H1 (cell line): ENCODE data around the gene CDC123. TPM values are rescaled to one million over a fixed set of nuclear protein-coding genes. Genes with fewer than 3 reads are reported as not detected.

ENCODE experiments used
- CTCF ChIA-PET: fragments of 300-600 bp; sonication (Branson Sonifier 250); formaldehyde crosslinking; loops from one replicate; lab custom pipeline; 2021; ENCODE audit not compliant: partially characterized antibody; lab: Charles Lee
- POLR2A ChIA-PET: fragments of 300-600 bp; sonication (Branson Sonifier 250); formaldehyde crosslinking; loops from one replicate; lab custom pipeline; 2021; ENCODE audit warnings: inconsistent platforms; ENCODE audit not compliant: partially characterized antibody; lab: Charles Lee
- DNase-seq, 2 experiments: peaks; one replicate each; pipeline versions ENCODE4 v3.0.0 to v3.0.0-alpha.2; 2010 to 2022; ENCODE audit warnings: low spot score in 2 of 2, low read depth in 1 of 2, mixed read lengths in 1 of 2
- FAIRE-seq: peaks from 2 replicates; lab custom pipeline; 2011; peaks lifted over from hg19 to GRCh38; lab: Jason Lieb, UNC
- H2AFZ ChIP-seq: 2 replicates; pipeline ENCODE4 v1.8.1; 2012; ENCODE audit warnings: low read length, inconsistent platforms
- H2AK5ac ChIP-seq: 2 replicates; pipeline ENCODE4 v1.6.1; 2013; ENCODE audit warnings: low read depth, low read length
- H2BK120ac ChIP-seq: replicated peaks from 2 replicates; pipeline ENCODE3; 2013; ENCODE audit warnings: low read depth, low read length, inconsistent platforms
- H2BK12ac ChIP-seq: 2 replicates; pipeline ENCODE4 v1.6.1; 2013; ENCODE audit warnings: low read depth, low read length
- H2BK15ac ChIP-seq: 2 replicates; pipeline ENCODE4 v1.6.1; 2013; ENCODE audit warnings: low read length
- H2BK20ac ChIP-seq: 2 replicates; pipeline ENCODE4 v1.6.1; 2013; ENCODE audit warnings: low read length
- H2BK5ac ChIP-seq: 2 replicates; pipeline ENCODE4 v1.6.1; 2013; ENCODE audit warnings: low read depth, low read length
- H3K14ac ChIP-seq: 2 replicates; pipeline ENCODE4 v1.6.1; 2013; ENCODE audit warnings: inconsistent platforms; ENCODE audit not compliant: insufficient read length
- H3K18ac ChIP-seq: 2 replicates; pipeline ENCODE4 v1.6.1; 2013; ENCODE audit warnings: low read length; ENCODE audit errors: extremely low read depth
- H3K23ac ChIP-seq: 2 replicates; pipeline ENCODE4 v1.6.1; 2013; ENCODE audit warnings: inconsistent platforms; ENCODE audit not compliant: insufficient read length
- H3K23me2 ChIP-seq: 2 replicates; pipeline ENCODE4 v1.6.1; 2013; ENCODE audit warnings: low read depth, low read length
- H3K27ac ChIP-seq: 2 replicates; pipeline ENCODE4 v1.6.1; 2011; ENCODE audit warnings: low read depth, low read length, inconsistent platforms
- H3K27me3 ChIP-seq, 4 experiments: replicated peaks in 1 of 4; 1 replicate in 1 of 4; 2 replicates in 3 of 4; pipeline versions ENCODE4 v1.6.1 to v1.8.1; 2011 to 2013; ENCODE audit warnings: low read length in 3 of 4, mild to moderate bottlenecking in 3 of 4, inconsistent platforms in 2 of 4, mixed read lengths in 2 of 4, moderate library complexity in 1 of 4; ENCODE audit not compliant: control insufficient read depth in 3 of 4, insufficient read depth in 3 of 4; ENCODE audit errors: extremely low read depth in 1 of 4
- H3K36me3 ChIP-seq, 4 experiments: 2 replicates each; pipeline versions ENCODE4 v1.6.1 to v1.8.1; 2011 to 2013; ENCODE audit warnings: mild to moderate bottlenecking in 4 of 4, low read length in 3 of 4, moderate library complexity in 2 of 4, control low read depth in 1 of 4, inconsistent platforms in 1 of 4; ENCODE audit not compliant: insufficient read depth in 4 of 4, control insufficient read depth in 2 of 4
- H3K4ac ChIP-seq: replicated peaks from 2 replicates; pipeline ENCODE3; 2013; ENCODE audit warnings: low read length, low read depth, mixed read lengths, inconsistent platforms; ENCODE audit not compliant: insufficient read length
- H3K4me1 ChIP-seq, 4 experiments: replicated peaks in 1 of 4; 1 replicate in 1 of 4; 2 replicates in 3 of 4; pipeline versions ENCODE4 v1.6.1 to v1.8.1; 2011 to 2013; ENCODE audit warnings: low read length in 3 of 4, inconsistent platforms in 2 of 4, mixed read lengths in 1 of 4; ENCODE audit not compliant: insufficient read depth in 4 of 4, control insufficient read depth in 3 of 4
- H3K4me2 ChIP-seq, 2 experiments: 2 replicates each; pipeline versions ENCODE4 v1.6.1 to v1.8.1; 2011 to 2013; ENCODE audit warnings: low read depth in 2 of 2, low read length in 2 of 2, control low read depth in 1 of 2, inconsistent platforms in 1 of 2, mild to moderate bottlenecking in 1 of 2; ENCODE audit not compliant: insufficient read depth in 1 of 2
- H3K4me3 ChIP-seq, 4 experiments: fragments of 200-600, 300-600 bp in 1 of 4; sonication (generic), shearing (Covaris generic), sonication (Bioruptor Twin) in 1 of 4; 2 replicates each; pipeline versions ENCODE4 v1.5.1 to v1.8.1; 2011 to 2016; ENCODE audit warnings: low read length in 4 of 4, low read depth in 3 of 4, control low read depth in 2 of 4, inconsistent platforms in 2 of 4, mild to moderate bottlenecking in 2 of 4, mixed read lengths in 1 of 4, moderate library complexity in 1 of 4; ENCODE audit not compliant: insufficient read depth in 2 of 4; ENCODE audit errors: extremely low read depth in 1 of 4
- H3K56ac ChIP-seq: replicated peaks from 2 replicates; pipeline ENCODE3; 2013; ENCODE audit warnings: low read depth, mild to moderate bottlenecking, mixed read lengths, low read length, inconsistent platforms; ENCODE audit not compliant: insufficient read length
- H3K79me1 ChIP-seq: 2 replicates; pipeline ENCODE4 v1.6.1; 2013; ENCODE audit warnings: low read depth, low read length, control low read depth
- H3K79me2 ChIP-seq, 2 experiments: 2 replicates each; pipeline versions ENCODE4 v1.6.1 to v1.8.1; 2012 to 2013; ENCODE audit warnings: low read length in 2 of 2, mild to moderate bottlenecking in 2 of 2, inconsistent platforms in 1 of 2; ENCODE audit not compliant: insufficient read depth in 2 of 2, control insufficient read depth in 1 of 2
- H3K9ac ChIP-seq, 4 experiments: replicated peaks in 1 of 4; 1 replicate in 1 of 4; 2 replicates in 3 of 4; pipeline versions ENCODE4 v1.6.1 to v1.8.1; 2011 to 2013; ENCODE audit warnings: low read depth in 3 of 4, low read length in 3 of 4, control low read depth in 2 of 4, mild to moderate bottlenecking in 2 of 4, moderate library complexity in 2 of 4, inconsistent platforms in 1 of 4; ENCODE audit errors: extremely low read depth in 1 of 4
- H3K9me3 ChIP-seq, 2 experiments: 2 replicates each; pipeline versions ENCODE4 v1.6.1 to v1.8.1; 2012 to 2013; ENCODE audit warnings: mild to moderate bottlenecking in 2 of 2, moderate library complexity in 2 of 2, control low read depth in 1 of 2, inconsistent platforms in 1 of 2, low read depth in 1 of 2, low read length in 1 of 2, mixed read lengths in 1 of 2; ENCODE audit not compliant: insufficient read depth in 2 of 2
- H4K20me1 ChIP-seq, 2 experiments: replicated peaks in 1 of 2; 2 replicates each; pipeline versions ENCODE3 to v1.8.1; 2011 to 2013; ENCODE audit warnings: inconsistent platforms in 2 of 2, low read length in 2 of 2, mild to moderate bottlenecking in 1 of 2; ENCODE audit not compliant: insufficient read depth in 2 of 2, control insufficient read depth in 1 of 2
- H4K5ac ChIP-seq: 2 replicates; pipeline ENCODE4 v1.6.1; 2013; ENCODE audit warnings: low read length, low read depth, mixed read lengths, inconsistent platforms; ENCODE audit not compliant: insufficient read length
- H4K8ac ChIP-seq: 2 replicates; pipeline ENCODE4 v1.8.0; 2013; ENCODE audit warnings: mild to moderate bottlenecking, moderate library complexity, low read length, inconsistent platforms; ENCODE audit not compliant: insufficient read depth; ENCODE audit errors: extremely low read depth
- H4K91ac ChIP-seq: replicated peaks from 2 replicates; pipeline ENCODE3; 2013; ENCODE audit warnings: low read length, mixed read lengths, inconsistent platforms; ENCODE audit not compliant: insufficient read length
- SRF ChIP-seq: IDR thresholded peaks from 2 replicates; pipeline ENCODE4 v1.6.1; 2011; ENCODE audit warnings: mild to moderate bottlenecking, low read depth, low read length, moderate library complexity
- WGBS, 2 experiments: shearing (Covaris generic) in 1 of 2; methylation state at CpG; one replicate each; pipeline versions ENCODE4 v1.1.6 to v1.1.7; 2013 to 2015; ENCODE audit warnings: low lambda C conversion rate in 2 of 2, mixed read lengths in 2 of 2, inconsistent platforms in 1 of 2, low coverage in 1 of 2, missing lambda C conversion rate in 1 of 2; ENCODE audit not compliant: insufficient replicate concordance in 2 of 2, insufficient coverage in 1 of 2, insufficient read length in 1 of 2; ENCODE audit errors: extremely low coverage in 1 of 2, missing lambda C conversion rate in 1 of 2; 5-methylcytosine and 5-hydroxymethylcytosine counted together
- polyA plus RNA-seq, 7 experiments: library from polyadenylated mRNA; depleted of rRNA in 3 of 7; stranded (reverse) in 5 of 7; unstranded in 2 of 7; fragments of >200 nt in 5 of 7; fragments of 200-250 nt in 2 of 7; gene quantifications; 1 replicate in 5 of 7; 2 replicates in 1 of 7; 4 replicates in 1 of 7; pipeline versions ENCODE4 v1.2.1 to v1.2.3, GENCODE V29; 2011 to 2013; ENCODE audit warnings: missing spikeins in 2 of 7, mixed read lengths in 2 of 7
- total RNA-seq: library from RNA; stranded (reverse); fragmentation: NEBNext Ultra II Directional; extraction: Animal tissue kit (Norgen Biotek cat#: 25700); gene quantifications from 2 replicates; pipeline ENCODE4 v1.2.1, GENCODE V29; 2021

CDC123 gene
- total and polyA plus RNA-seq, 2 of the 8 experiments (the other 6 are each of a cell fraction or from before 2014, with no cell fraction given), result 115 to 202 TPM

DNA sequence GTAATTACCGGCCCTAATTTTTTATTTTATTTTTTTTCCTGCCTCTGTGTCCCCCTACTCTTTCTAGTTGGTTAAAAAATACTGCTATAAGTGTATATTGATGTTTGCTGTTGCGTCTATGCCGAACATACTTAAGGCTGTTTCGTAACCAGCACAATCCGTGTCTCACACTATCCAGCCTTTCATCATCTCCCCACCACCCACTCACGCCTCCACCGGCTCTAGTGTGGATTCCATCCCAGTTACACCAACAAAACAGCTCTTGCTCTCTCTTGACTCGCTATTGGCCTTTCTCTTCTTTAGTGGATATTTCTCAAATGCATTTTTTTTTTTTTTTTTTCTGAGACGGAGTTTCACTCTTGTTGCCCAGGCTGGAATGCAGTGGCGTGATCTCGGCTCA is 83.3 kb downstream of the CDC123 start:
- no peak overlapping the region for H3K27ac ChIP-seq
- no peak overlapping the region for H3K18ac ChIP-seq
- 92% methylated on average over 10 of the region's 11 CpGs; no CpG with 5 or more reads in 1 of the 2 experiments for WGBS, 2 experiments

More for the DNA sequence above, 83.3 kb downstream of the CDC123 start:
- H3K9me3 ChIP-seq, result no peaks in the 10 kb centered on the region
- no peaks in the 10 kb centered on the region for H3K27me3 ChIP-seq
- ChIA-PET CTCF (interaction anchor here (0.7 kb wide), 1 partner anchor 433 kb away, joined by 4 read pairs; no protein-coding TSS in a partner anchor), POLR2A (no interaction called here)
- H4K5ac ChIP-seq, result no peak overlapping the region
- H3K4ac ChIP-seq, result no peak overlapping the region
- no peak overlapping the region for H2BK15ac ChIP-seq
- H4K20me1 ChIP-seq, result no peaks in the 10 kb centered on the region
- H3K4me2 ChIP-seq, result no peak overlapping the region
- no peak overlapping the region for H2AFZ ChIP-seq
- no peak for TF ChIP-seq SRF
- no peak overlapping the region for H2AK5ac ChIP-seq
- H3K9ac ChIP-seq, result no peak overlapping the region
- H3K23ac ChIP-seq, result no peak overlapping the region
- H3K79me2 ChIP-seq, result no peaks in the 10 kb centered on the region
- no peak overlapping the region for H2BK12ac ChIP-seq
- no peak overlapping the region for H2BK5ac ChIP-seq
- no peaks in the 10 kb centered on the region for H3K4me1 ChIP-seq
- H3K23me2 ChIP-seq, result no peaks in the 10 kb centered on the region
- FAIRE-seq (no peak), DNase-seq (no peak)
- no peak overlapping the region for H3K4me3 ChIP-seq
- H4K91ac ChIP-seq, result no peak overlapping the region
- H2BK120ac ChIP-seq, result no peak overlapping the region
- no peaks in the 10 kb centered on the region for H3K79me1 ChIP-seq
- H4K8ac ChIP-seq, result no peak overlapping the region
- no peak overlapping the region for H2BK20ac ChIP-seq
- H3K36me3 ChIP-seq, result no peaks in the 10 kb centered on the region
- no peak overlapping the region for H3K14ac ChIP-seq
- H3K56ac ChIP-seq, result no peak overlapping the region
